ENCODE results near the gene MAFF. TPM values are rescaled to one million over a fixed set of nuclear protein-coding genes. Genes with fewer than 3 reads are reported as not detected.

MAFF gene
- total RNA-seq, 1 experiment from 2014 or later: 5.8 TPM

DNA sequence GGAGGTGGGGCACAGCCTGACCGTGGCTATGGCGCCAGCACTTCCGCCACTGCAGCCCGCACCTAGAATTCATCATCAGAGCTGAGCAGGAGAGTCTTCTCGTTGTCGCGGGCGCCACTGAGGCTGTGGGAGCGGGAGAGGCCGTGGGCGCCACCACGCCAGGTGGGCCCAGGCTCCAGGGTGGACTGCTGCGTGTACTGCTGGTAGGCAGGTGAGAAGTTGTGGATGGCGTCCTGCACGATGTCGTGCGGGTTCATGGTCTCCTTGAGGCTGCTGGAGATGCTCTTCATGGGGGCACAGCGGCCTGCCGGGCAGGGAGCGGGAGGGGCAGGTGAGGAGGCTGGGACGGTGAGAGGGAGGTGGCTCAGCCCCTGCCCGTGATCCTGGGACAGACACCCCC is 19.6 kb downstream of the MAFF start:
- Mint-ChIP-seq H3K27ac (no peak overlapping the region; a peak in 2 of 7 replicates), H3K4me1 (peaks cover 16 to 25% of the 10 kb centered on the region in 2 experiments), H3K27me3 (ENCODE audit: low read depth) (no peaks in the 10 kb centered on the region), H3K4me3 (no peak overlapping the region), H3K9me3 (no peaks in the 10 kb centered on the region), H3K36me3 (ENCODE audit: insufficient read depth in 1 of 3, low read depth in 3 of 3) (peaks cover 4 to 40% (median 28%) of the 10 kb centered on the region in 3 experiments)
- H3K14ac ChIP-seq (ENCODE audit: insufficient read depth, low read length): no peak overlapping the region
- DNase-seq: no peak
- no peak overlapping the region for H2AFZ ChIP-seq (ENCODE audit: low read length)
- H4K5ac ChIP-seq (ENCODE audit: insufficient read length, low read depth, low read length): no peak overlapping the region
- no peak overlapping the region for H3T11ph ChIP-seq (ENCODE audit: low read length)
- H3K18ac ChIP-seq (ENCODE audit: insufficient read length, low read depth, low read length): no peak overlapping the region
- H3K4ac ChIP-seq (ENCODE audit: low read depth, low read length): no peak overlapping the region
- no peak overlapping the region for H2BK12ac ChIP-seq (ENCODE audit: insufficient read length, low read depth, low read length)
- no peak overlapping the region for H3K27ac ChIP-seq (ENCODE audit: insufficient read length, low read depth, low read length)
- WGBS (ENCODE audit: extremely low coverage, insufficient read length, low lambda C conversion rate): no CpG with 5 or more reads among the region's 22 CpGs
- no peak overlapping the region for H3K4me2 ChIP-seq (ENCODE audit: insufficient read depth, insufficient read length, low read length)
- no peak overlapping the region for H3K56ac ChIP-seq (ENCODE audit: insufficient read length, low read depth, low read length)
- H2BK120ac ChIP-seq (ENCODE audit: low read depth, low read length, poor library complexity, severe bottlenecking): no peak overlapping the region
- no peak overlapping the region for H4K8ac ChIP-seq (replicated peaks; ENCODE audit: insufficient read length, low read depth, low read length)
- H2BK5ac ChIP-seq (ENCODE audit: insufficient read length, low read length): no peak overlapping the region
- no peak overlapping the region for H2BK15ac ChIP-seq (ENCODE audit: low read depth, low read length)
- H3K23ac ChIP-seq (ENCODE audit: insufficient read length, low read depth, low read length): no peak overlapping the region
- no peak overlapping the region for H3K9ac ChIP-seq (ENCODE audit: extremely low read depth, insufficient read length, low read length)
- H2AK5ac ChIP-seq (ENCODE audit: insufficient read length, low read length): no peak overlapping the region
- H2BK20ac ChIP-seq (ENCODE audit: low read depth, low read length, poor library complexity, severe bottlenecking): no peak overlapping the region
- TF ChIP-seq CTCF (conservative IDR thresholded peaks at IDR 0.05): no peak
- H3K4me1 ChIP-seq (ENCODE audit: insufficient read depth, low read length): peaks cover 4% of the 10 kb centered on the region; the same call in 1 of the 2 replicates
- no peaks in the 10 kb centered on the region for H3K27me3 ChIP-seq (ENCODE audit: insufficient read depth, low read length)
- no peaks in the 10 kb centered on the region for H3K23me2 ChIP-seq (ENCODE audit: insufficient read length, low read depth, low read length, poor library complexity, severe bottlenecking)
- H4K91ac ChIP-seq (ENCODE audit: insufficient read length, low read depth, low read length): no peak overlapping the region
- H3K79me2 ChIP-seq (ENCODE audit: insufficient read depth, low read length): no peaks in the 10 kb centered on the region
- no peaks in the 10 kb centered on the region for H3K79me1 ChIP-seq (ENCODE audit: insufficient read depth, low read depth, low read length, poor library complexity, severe bottlenecking)
- H3K9me3 ChIP-seq (ENCODE audit: control insufficient read depth, low read depth, low read length): no peaks in the 10 kb centered on the region
- H4K20me1 ChIP-seq (ENCODE audit: control insufficient read depth, insufficient read depth, insufficient read length): no peaks in the 10 kb centered on the region
